AG04450 (cell line): ENCODE data around the gene POLR2E. TPM values are rescaled to one million over a fixed set of nuclear protein-coding genes. Genes with fewer than 3 reads are reported as not detected.

ENCODE experiments used
- CTCF ChIA-PET: fragments of 300-600, 350-600 bp; formaldehyde crosslinking; extraction: SDS; loops from one replicate; lab custom pipeline; 2022; ENCODE audit warnings: antibody characterized with exemption, inconsistent platforms; lab: Charles Lee
- POLR2A ChIA-PET: fragments of 350-600 bp; formaldehyde crosslinking; extraction: SDS; loops from one replicate; lab custom pipeline; 2021; ENCODE audit warnings: antibody characterized with exemption, inconsistent platforms; lab: Yijun Ruan, JAX
- DNase-seq: peaks from one replicate; pipeline ENCODE4 v3.0.0-alpha.2; 2011; ENCODE audit warnings: low read depth, low spot score
- H3K27ac ChIP-seq: one replicate; pipeline ENCODE4 v1.5.1; 2012; ENCODE audit warnings: low read depth, low read length, control low read depth
- H3K27me3 ChIP-seq: one replicate; pipeline ENCODE4 v1.6.0; 2012; ENCODE audit warnings: low read length; ENCODE audit not compliant: control insufficient read depth, insufficient read depth
- H3K4me3 ChIP-seq: 2 replicates; pipeline ENCODE4 v1.5.1; 2011; ENCODE audit warnings: mild to moderate bottlenecking, low read depth, low read length, control low read depth
- H3K9me3 ChIP-seq: 2 replicates; pipeline ENCODE4 v1.5.1; 2012; ENCODE audit warnings: low read length; ENCODE audit not compliant: control insufficient read depth, insufficient read depth
- polyA plus RNA-seq: library from polyadenylated mRNA; depleted of rRNA; stranded (reverse); fragments of >200 nt; gene quantifications from 2 replicates; pipeline ENCODE4 v1.2.3, GENCODE V29; 2011
- TF ChIP-seq, protein P1 (sequence below): IDR thresholded peaks from 2 replicates; pipeline ENCODE4 v1.5.1; 2011; ENCODE audit warnings: low read depth, low read length, control low read depth, inconsistent platforms

POLR2E gene
- polyA plus RNA-seq, 1 experiment, result 140 TPM

DNA sequence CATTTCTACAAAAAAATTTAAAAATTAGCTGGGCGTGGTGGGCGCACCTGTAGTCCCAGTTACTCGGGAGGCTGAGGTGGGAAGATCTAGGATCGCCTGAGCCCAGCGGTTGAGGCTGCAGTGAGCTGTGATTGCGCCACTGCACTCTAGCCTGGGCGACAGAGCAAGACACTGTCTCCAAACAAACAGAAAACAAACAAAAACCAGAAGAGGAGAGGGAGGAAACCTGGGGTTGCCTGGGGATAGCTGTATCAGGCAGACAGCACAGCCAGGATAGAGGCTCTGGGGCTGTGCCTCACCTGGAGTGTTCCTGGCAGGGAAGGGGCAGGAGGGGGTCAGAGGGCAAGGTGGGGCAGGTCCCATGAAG, 2.6 kb upstream of the POLR2E start:
- CTCF ChIA-PET, result interaction anchor here (0.9 kb wide), 1 partner anchor 16 kb away, joined by 3 read pairs; no protein-coding TSS in a partner anchor
- no peak overlapping the region for H3K27ac ChIP-seq
- no peak overlapping the region for H3K4me3 ChIP-seq
- H3K27me3 ChIP-seq, result no peaks in the 10 kb centered on the region
- no peak for DNase-seq
- H3K9me3 ChIP-seq, result peaks cover 12% of the 10 kb centered on the region
- POLR2A ChIA-PET, result interaction anchor here (1.2 to 1.3 kb wide), 2 partner anchors 16 to 58 kb away, joined by 3 read pairs; partner anchors contain the start of gene ABCA7
- TF ChIP-seq, protein P1, sequence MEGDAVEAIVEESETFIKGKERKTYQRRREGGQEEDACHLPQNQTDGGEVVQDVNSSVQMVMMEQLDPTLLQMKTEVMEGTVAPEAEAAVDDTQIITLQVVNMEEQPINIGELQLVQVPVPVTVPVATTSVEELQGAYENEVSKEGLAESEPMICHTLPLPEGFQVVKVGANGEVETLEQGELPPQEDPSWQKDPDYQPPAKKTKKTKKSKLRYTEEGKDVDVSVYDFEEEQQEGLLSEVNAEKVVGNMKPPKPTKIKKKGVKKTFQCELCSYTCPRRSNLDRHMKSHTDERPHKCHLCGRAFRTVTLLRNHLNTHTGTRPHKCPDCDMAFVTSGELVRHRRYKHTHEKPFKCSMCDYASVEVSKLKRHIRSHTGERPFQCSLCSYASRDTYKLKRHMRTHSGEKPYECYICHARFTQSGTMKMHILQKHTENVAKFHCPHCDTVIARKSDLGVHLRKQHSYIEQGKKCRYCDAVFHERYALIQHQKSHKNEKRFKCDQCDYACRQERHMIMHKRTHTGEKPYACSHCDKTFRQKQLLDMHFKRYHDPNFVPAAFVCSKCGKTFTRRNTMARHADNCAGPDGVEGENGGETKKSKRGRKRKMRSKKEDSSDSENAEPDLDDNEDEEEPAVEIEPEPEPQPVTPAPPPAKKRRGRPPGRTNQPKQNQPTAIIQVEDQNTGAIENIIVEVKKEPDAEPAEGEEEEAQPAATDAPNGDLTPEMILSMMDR, result no peak

DNA sequence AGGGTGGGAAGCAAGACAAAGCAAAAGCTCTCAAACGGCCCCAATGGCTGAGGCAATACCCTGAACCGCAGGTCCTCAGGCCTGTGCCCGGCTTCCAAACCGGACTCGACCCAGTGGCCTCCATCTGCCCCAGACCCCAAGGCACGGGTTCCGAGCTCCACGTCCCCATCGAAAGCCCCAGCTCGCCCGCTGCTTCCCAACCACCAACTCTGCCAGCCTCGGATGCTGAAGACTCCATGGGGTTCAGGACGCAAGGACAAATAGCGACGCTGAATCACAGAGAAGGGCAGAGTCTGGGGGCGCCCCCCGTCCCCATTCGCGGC, 559 bp downstream of the POLR2E start:
- H3K27ac ChIP-seq, result peak overlapping the region; percentile 11

DNA sequence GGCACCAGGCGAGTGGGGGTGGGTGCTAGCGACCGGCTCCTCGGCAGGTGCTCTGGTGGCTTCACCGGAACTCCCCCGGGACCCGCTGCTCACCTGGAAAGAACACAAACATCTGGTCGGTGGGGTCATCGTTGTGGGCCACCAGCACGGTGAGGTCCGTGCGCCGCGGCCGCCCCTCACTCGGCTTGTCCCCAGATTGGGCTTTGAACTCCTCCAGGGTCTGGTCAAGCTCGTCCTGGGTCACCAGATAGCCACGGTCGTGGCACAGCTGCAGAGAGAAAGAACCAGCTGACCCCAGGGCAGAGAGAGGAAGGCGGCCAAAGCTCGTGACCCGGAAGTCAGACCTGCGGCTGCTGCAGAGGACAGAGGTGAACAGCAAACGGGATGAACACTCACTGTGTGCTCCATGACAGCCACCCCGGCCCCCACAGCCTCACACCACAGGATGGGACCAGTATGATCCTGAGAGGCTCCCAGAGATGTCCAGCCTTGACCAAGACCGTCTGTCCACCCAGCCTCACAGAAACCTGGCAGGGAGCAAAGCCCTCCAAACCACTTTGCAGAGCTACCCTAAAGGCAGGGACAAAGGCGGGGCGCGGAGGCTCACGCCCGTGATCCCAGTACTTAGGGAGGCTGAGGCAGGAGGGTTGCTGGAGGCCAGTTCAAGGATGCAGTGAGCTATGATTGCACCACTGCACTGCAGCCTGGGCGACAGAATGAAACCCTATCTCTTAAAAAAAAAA, 1.2 kb downstream of the POLR2E start:
- TF ChIP-seq, protein P1, result no peak
- ChIA-PET POLR2A (interaction anchor here (1.1 to 1.3 kb wide), 2 partner anchors 10 to 53 kb away, joined by 4 to 9 read pairs; partner anchors contain the start of gene GPX4), CTCF (no interaction called here)
- DNase-seq, result no peak
- Histone ChIP-seq H3K27me3 (no peaks in the 10 kb centered on the region), H3K9me3 (peaks cover under 1% of the 10 kb centered on the region; the same call in 1 of the 2 replicates), H3K4me3 (peak overlapping the region; percentile 85), H3K27ac (peak overlapping the region; percentile 21)

More for the DNA sequence above, 559 bp downstream of the POLR2E start:
- ChIA-PET POLR2A (interaction anchor here (0.6 to 1.3 kb wide), 2 partner anchors 8 to 53 kb away, joined by 4 to 8 read pairs; no protein-coding TSS in a partner anchor), CTCF (no interaction called here)
- no peak for DNase-seq
- TF ChIP-seq, protein P1, result no peak
- peaks cover 4% of the 10 kb centered on the region; the same call in 1 of the 2 replicates for H3K9me3 ChIP-seq
- peak overlapping the region; percentile 85 for H3K4me3 ChIP-seq
- no peaks in the 10 kb centered on the region for H3K27me3 ChIP-seq

DNA sequence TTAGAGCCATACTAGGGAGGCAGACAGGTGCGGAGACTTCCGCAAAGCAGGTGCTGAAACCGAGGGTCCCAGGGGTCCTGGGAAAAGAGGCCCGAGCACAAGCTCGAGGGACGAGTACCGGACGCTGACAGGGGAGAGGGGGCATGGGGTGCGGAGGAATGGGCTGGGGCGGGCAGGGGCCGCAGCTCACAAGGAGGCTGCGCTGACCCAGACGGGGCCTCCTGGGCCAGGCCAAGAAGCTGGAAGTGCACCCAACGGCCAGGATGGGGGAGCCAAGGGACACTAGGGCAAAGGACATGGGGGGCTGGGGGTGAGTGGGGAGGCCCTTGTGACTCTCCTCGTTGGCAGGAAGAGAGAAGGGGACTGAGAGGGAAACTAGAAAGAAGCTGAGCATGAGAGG, 1.8 kb downstream of the POLR2E start:
- DNase-seq, result no peak
- TF ChIP-seq, protein P1, result no peak
- no peaks in the 10 kb centered on the region; the same call in 1 of the 2 replicates for H3K9me3 ChIP-seq
- H3K27me3 ChIP-seq, result no peaks in the 10 kb centered on the region
- POLR2A ChIA-PET, result interaction anchor here (1.1 kb wide), 1 partner anchor 10 kb away, joined by 9 read pairs; the partner anchor contains the start of gene GPX4
- CTCF ChIA-PET, result no interaction called here
- peak overlapping the region; percentile 21 for H3K27ac ChIP-seq
- H3K4me3 ChIP-seq, result peak overlapping the region; percentile 85

DNA sequence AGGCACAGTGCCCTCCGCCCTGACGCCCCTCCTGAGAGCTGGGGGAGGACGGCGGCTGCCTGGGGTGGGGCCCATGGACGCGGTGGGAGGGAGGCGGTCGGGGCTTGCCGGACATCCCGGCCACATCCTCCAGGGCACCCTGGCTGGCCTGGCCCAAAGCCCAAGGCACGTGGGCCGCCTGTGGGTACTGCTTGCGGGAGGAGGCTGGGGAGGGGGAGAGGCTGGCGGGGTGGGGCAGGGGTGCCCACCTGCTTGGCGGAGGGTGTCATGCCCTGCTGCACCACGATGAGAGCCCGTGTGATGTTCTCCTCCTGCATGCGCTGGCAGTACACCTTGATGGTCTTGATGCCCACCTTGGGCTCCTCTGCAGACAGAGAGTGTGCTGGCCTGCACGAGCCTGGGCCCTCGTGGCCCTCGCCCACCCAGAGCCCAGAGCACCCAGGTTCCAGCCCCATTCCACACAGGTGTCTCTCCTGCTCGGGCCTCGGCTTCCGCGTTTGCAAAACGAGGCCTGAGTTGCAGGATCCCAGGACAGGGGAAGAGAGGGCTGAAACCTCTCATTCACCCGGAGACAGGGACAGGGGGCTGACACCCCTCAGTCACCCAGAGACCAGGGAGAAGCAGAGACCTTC, 3.5 kb downstream of the POLR2E start:
- no peaks in the 10 kb centered on the region; the same call in 1 of the 2 replicates for H3K9me3 ChIP-seq
- ChIA-PET CTCF (no interaction called here), POLR2A (no interaction called here)
- no peak for DNase-seq
- no peaks in the 10 kb centered on the region for H3K27me3 ChIP-seq
- H3K27ac ChIP-seq, result no peak overlapping the region
- TF ChIP-seq, protein P1, result no peak
- H3K4me3 ChIP-seq, result no peak overlapping the region
